T-cell (primary cell): ENCODE measurements around the gene GLIPR1L2. TPM values are rescaled to one million over a fixed set of nuclear protein-coding genes. Genes with fewer than 3 reads are reported as not detected.
A peak's percentile ranks its signal among the peaks of the same experiment; 100 is the strongest.

Source experiments
- ATAC-seq, 4 experiments: fragments of 200-7000 bp in 3 of 4; fragments of 150-1000 bp in 1 of 4; cut with Tn5 transposase; replicated peaks in 1 of 4; 1 replicate in 3 of 4; 2 replicates in 1 of 4; pipeline ENCODE4 v1.10.0; 2021; ENCODE audit warnings: moderate library complexity in 3 of 4, mild to moderate bottlenecking in 2 of 4, moderate number of reproducible peaks in 1 of 4
- CTCF ChIA-PET, 2 donors: fragments of 300-600 bp; sonication (Branson Sonifier 250); formaldehyde crosslinking; loops; one replicate each; lab custom pipeline; 2022; ENCODE audit warnings: antibody characterized with exemption in 2 of 2; lab: Charles Lee
- POLR2A ChIA-PET, 2 donors: fragments of 300-600 bp; sonication (Branson Sonifier 250); formaldehyde crosslinking; loops; one replicate each; lab custom pipeline; 2022; ENCODE audit warnings: antibody characterized with exemption in 2 of 2; lab: Charles Lee
- DNase-seq, 35 experiments: peaks; one replicate each; pipeline versions ENCODE4 v3.0.0 to v3.0.0-alpha.2; 2013 to 2023
- H3K27ac ChIP-seq: one replicate; pipeline ENCODE4 v1.5.1; 2013; ENCODE audit warnings: low read length
- H3K27me3 ChIP-seq, 2 experiments: replicated peaks in 1 of 2; 1 replicate in 1 of 2; 2 replicates in 1 of 2; pipeline versions ENCODE4 v1.6.1 to v1.7.0; 2013; ENCODE audit warnings: low read length in 1 of 2, mixed read lengths in 1 of 2; ENCODE audit not compliant: control insufficient read depth in 2 of 2, insufficient read depth in 2 of 2; ENCODE audit errors: extremely low read depth in 1 of 2
- H3K36me3 ChIP-seq, 2 donors: 1 replicate in 1 of 2; 2 replicates in 1 of 2; pipeline versions ENCODE4 v1.6.1 to v1.7.0; 2013; ENCODE audit warnings: low read length in 1 of 2; ENCODE audit not compliant: control insufficient read depth in 2 of 2, insufficient read depth in 1 of 2; ENCODE audit errors: extremely low read depth in 1 of 2
- H3K4me1 ChIP-seq, 2 experiments: 1 replicate in 1 of 2; 2 replicates in 1 of 2; pipeline versions ENCODE4 v1.6.1 to v1.7.0; 2013; ENCODE audit warnings: low read length in 2 of 2, mixed read lengths in 1 of 2; ENCODE audit not compliant: insufficient read depth in 2 of 2, control insufficient read depth in 1 of 2; ENCODE audit errors: extremely low read depth in 1 of 2
- H3K4me3 ChIP-seq, 2 donors: 1 replicate in 1 of 2; 2 replicates in 1 of 2; pipeline versions ENCODE4 v1.5.1 to v1.7.0; 2013; ENCODE audit warnings: mild to moderate bottlenecking in 2 of 2, low read length in 1 of 2, moderate library complexity in 1 of 2; ENCODE audit not compliant: control insufficient read depth in 1 of 2; ENCODE audit errors: extremely low read depth in 1 of 2
- H3K9me3 ChIP-seq: 2 replicates; pipeline ENCODE4 v1.7.0; 2013
- H3K27ac Mint-ChIP-seq, 2 donors: one replicate each; pipeline ENCODE4 v1.8.0; 2020 to 2021; ENCODE audit warnings: mild to moderate bottlenecking in 2 of 2, mixed read lengths in 2 of 2
- H3K27me3 Mint-ChIP-seq, 2 donors: one replicate each; pipeline ENCODE4 v1.8.0; 2021 to 2022; ENCODE audit warnings: mixed read lengths in 2 of 2
- H3K36me3 Mint-ChIP-seq: one replicate; pipeline ENCODE4 v1.8.0; 2021; ENCODE audit warnings: mixed read lengths
- H3K4me1 Mint-ChIP-seq, 3 donors: one replicate each; pipeline ENCODE4 v1.8.0; 2020 to 2022; ENCODE audit warnings: mixed read lengths in 3 of 3, mild to moderate bottlenecking in 1 of 3
- H3K4me3 Mint-ChIP-seq, 3 donors: one replicate each; pipeline ENCODE4 v1.8.0; 2020 to 2022; ENCODE audit warnings: mild to moderate bottlenecking in 3 of 3, mixed read lengths in 3 of 3, moderate library complexity in 3 of 3
- H3K9me3 Mint-ChIP-seq, 3 donors: one replicate each; pipeline ENCODE4 v1.8.0; 2020 to 2022; ENCODE audit warnings: mixed read lengths in 3 of 3
- WGBS: methylation state at CpG from one replicate; pipeline ENCODE4 v1.1.5; 2013; ENCODE audit warnings: missing lambda C conversion rate; ENCODE audit not compliant: insufficient coverage; 5-methylcytosine and 5-hydroxymethylcytosine counted together
- total RNA-seq, 35 experiments: library from RNA in 6 of 35; stranded (reverse) in 6 of 35; fragments of 120-200 nt in 1 of 35; gene quantifications; one replicate each; pipeline versions ENCODE4 v1.2.1 to v1.2.4 and lab custom pipeline; 2013 to 2026

The GLIPR1L2 gene
- total RNA-seq, 5 donors from 2014 or later (not counting 1 experiment from before 2014, with no cell fraction given): 0.51 to 2.9 (median 0.72) TPM

DNA sequence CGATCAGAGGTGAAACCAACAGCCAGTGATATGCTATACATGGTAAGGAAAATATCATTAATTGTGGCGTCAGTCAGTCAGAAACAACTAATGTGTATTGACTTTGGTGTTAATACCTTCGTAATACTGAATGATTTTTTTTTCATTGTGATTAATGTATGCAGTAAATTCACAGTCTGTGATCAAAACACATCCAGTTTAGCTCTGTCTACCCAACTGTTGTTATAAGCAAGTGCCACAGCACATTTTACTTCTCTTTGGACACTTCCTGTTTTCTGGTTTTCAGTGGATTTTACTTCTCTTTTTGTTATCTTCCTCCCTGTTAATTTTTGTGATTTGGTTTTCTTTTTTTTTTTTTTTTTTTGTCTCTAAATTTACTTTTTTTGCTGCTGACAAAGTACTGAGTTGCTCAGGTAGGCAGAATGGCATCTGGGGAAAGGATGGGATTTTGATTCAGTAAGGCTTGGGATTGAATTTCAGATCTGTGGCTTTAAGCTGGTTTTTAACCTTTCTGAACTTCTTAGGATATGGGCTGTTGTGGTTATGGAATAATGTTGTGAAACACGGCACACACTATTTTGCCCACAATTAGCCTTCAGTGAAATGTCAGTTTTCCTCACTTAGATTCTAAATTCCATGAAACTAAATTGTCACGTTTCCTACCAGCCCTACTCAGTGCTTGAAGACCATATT is 90.3 kb downstream of the GLIPR1L2 start:
- Mint-ChIP-seq H3K27me3 (no peaks in the 10 kb centered on the region), H3K27ac (peak overlapping the region; percentile 95 to 98), H3K4me3 (peak overlapping the region; percentile 96 to 98 (median 98)), H3K9me3 (no peaks in the 10 kb centered on the region), H3K4me1 (peaks cover 78 to 85% (median 84%) of the 10 kb centered on the region in 3 donors), H3K36me3 (peaks cover 27% of the 10 kb centered on the region)
- POLR2A ChIA-PET: interaction anchor here (0.5 to 4.7 kb wide), 16 partner anchors 12 to 1077 kb away, joined by 3 to 21 read pairs (median 6); partner anchors contain the start of genes KRR1 (in 2 of the 2), GLIPR1L2 (in 1 of the 2) and PHLDA1 (in 1 of the 2)
- Histone ChIP-seq H3K9me3 (no peaks in the 10 kb centered on the region), H3K36me3 (peaks cover 0 to 4% of the 10 kb centered on the region in 2 donors), H3K27me3 (no peaks in the 10 kb centered on the region), H3K27ac (peak overlapping the region; percentile 90), H3K4me3 (peak overlapping the region; percentile 69 to 71), H3K4me1 (peaks cover 32 to 46% of the 10 kb centered on the region in 2 experiments)
- DNase-seq (no peak), ATAC-seq (peak; percentile 9 to 14 (median 10))
- 0% methylated on average over 1 of the region's 5 CpGs for WGBS
- CTCF ChIA-PET: interaction anchor here (0.6 to 7.4 kb wide), 9 partner anchors 23 to 1285 kb away, joined by 3 to 63 read pairs (median 5); partner anchors contain the start of genes GLIPR1L1 (in 1 of the 2), GLIPR1L2 (in 1 of the 2) and KRR1 (in 1 of the 2)

DNA sequence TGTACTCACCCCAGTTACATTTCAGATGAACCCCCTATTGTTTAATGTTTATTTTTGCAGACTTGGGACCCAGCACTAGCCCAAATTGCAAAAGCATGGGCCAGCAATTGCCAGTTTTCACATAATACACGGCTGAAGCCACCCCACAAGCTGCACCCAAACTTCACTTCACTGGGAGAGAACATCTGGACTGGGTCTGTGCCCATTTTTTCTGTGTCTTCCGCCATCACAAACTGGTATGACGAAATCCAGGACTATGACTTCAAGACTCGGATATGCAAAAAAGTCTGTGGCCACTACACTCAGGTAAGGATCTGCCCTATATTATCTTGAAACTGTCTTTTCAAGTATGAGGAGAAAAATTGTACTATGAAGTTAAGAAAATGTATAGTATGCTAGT is 90.9 kb downstream of the GLIPR1L2 start:
- WGBS: 55% methylated on average over 3 of the region's 4 CpGs
- POLR2A ChIA-PET: interaction anchor here (1.3 to 4.7 kb wide), 5 partner anchors 12 to 90 kb away, joined by 3 to 21 read pairs (median 11); partner anchors contain the start of genes GLIPR1L2 (in 1 of the 2) and KRR1 (in 1 of the 2)
- peak overlapping the region; percentile 95 to 98 for H3K27ac Mint-ChIP-seq
- no peaks in the 10 kb centered on the region for H3K9me3 Mint-ChIP-seq
- no peaks in the 10 kb centered on the region for H3K27me3 ChIP-seq
- H3K4me1 Mint-ChIP-seq: peaks cover 78 to 91% (median 89%) of the 10 kb centered on the region in 3 donors
- H3K36me3 Mint-ChIP-seq: peaks cover 27% of the 10 kb centered on the region
- peaks cover 0 to 6% of the 10 kb centered on the region in 2 donors for H3K36me3 ChIP-seq
- no peaks in the 10 kb centered on the region for H3K27me3 Mint-ChIP-seq
- H3K4me3 Mint-ChIP-seq: peak overlapping the region; percentile 96 to 98 (median 98)
- peak overlapping the region; percentile 90 for H3K27ac ChIP-seq
- CTCF ChIA-PET: interaction anchor here (0.7 to 7.4 kb wide), 5 partner anchors 30 to 443 kb away, joined by 3 to 63 read pairs (median 5); partner anchors contain the start of genes GLIPR1L2 (in 1 of the 2) and KRR1 (in 1 of the 2)
- H3K4me3 ChIP-seq: peak overlapping the region; percentile 69 to 71
- no peak for ATAC-seq
- DNase-seq: peak in 1 of 35 experiments; percentile 35
- H3K9me3 ChIP-seq: no peaks in the 10 kb centered on the region
- peaks cover 32 to 46% of the 10 kb centered on the region in 2 experiments for H3K4me1 ChIP-seq

Other genes with a start within 250 kb of the GLIPR1L2 start
- gene KCNC2, start 181.2 kb upstream of the GLIPR1L2 start, total RNA-seq: not detected
- 1 to 10 TPM; 2.4 to 4.7 (median 4.4) TPM for gene CAPS2, start 60.8 kb upstream of the GLIPR1L2 start, total RNA-seq
- gene GLIPR1L1, start 56.4 kb upstream of the GLIPR1L2 start, total RNA-seq: not detected
- 100 to 1,000 TPM in 1 of 5 donors, 10 to 100 TPM in 4; 42.9 to 102 (median 53.5) TPM for gene GLIPR1, start 89.7 kb downstream of the GLIPR1L2 start, total RNA-seq
- 100 to 1,000 TPM in 2 of 5 donors, 10 to 100 TPM in 3; 53.7 to 122 (median 66.5) TPM for gene KRR1, start 120.5 kb downstream of the GLIPR1L2 start, total RNA-seq